GM23248 (cell line): Measurements from ENCODE around the gene ISM1.

ENCODE experiments used
- EZH2 ChIP-seq: fragments of 200-600 bp; sonication (generic); IDR thresholded peaks from 2 replicates; pipeline ENCODE4 v1.6.1; 2018; ENCODE audit warnings: antibody characterized with exemption, mild to moderate bottlenecking; ENCODE audit not compliant: insufficient read depth, poor library complexity, severe bottlenecking
- EZH2phosphoT487 ChIP-seq: fragments of 200-600 bp; sonication (generic); IDR thresholded peaks from 2 replicates; pipeline ENCODE4 v1.6.1; 2018; ENCODE audit warnings: antibody characterized with exemption, moderate library complexity, mild to moderate bottlenecking, low read depth; ENCODE audit not compliant: insufficient read depth

DNA sequence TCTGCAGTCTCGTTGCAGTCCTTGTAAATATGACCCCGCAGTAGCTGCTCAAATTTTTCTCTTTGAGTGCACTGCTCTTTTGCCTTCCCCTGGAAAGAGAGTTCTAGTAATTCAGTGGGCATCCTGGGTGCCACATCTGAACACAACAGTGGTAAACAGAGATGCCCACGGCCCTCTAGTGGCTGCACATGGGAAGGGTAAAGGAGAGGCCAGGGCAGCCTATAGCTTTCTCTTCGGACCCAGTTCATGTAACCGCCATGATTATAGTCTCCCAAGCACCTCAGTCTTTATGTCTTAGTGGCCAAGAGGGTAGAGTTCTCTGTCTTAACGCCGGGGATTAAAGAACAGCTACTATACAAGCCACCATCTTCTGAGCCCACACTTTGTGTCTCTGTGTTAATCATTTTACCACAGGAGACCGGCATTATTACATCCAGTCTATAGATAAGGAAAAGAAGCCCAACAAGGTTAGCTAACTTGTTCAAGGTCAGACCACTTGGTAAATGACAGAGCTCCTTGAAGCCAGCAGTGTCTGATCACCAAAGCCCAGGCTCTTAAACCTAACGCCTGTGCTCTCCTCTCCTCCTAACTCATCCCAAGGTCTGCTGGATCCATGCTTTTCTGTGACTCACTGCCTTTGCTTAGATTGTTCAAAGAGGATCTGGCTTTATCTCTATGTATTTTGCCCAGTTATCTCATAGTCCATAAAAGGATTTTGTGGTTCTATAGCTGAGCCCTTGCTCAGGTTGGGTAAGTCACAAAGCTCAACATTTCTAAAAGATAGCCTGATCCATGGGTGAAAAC is 81.8 kb downstream of the ISM1 start:
- TF ChIP-seq EZH2 (no peak), EZH2phosphoT487 (no peak)
